ENCODE data around the gene TTLL10.
"Not testable (repeated sequence)": the region's sequence is repeated elsewhere in the genome, so short reads cannot be mapped to it uniquely, and the experiment has no call there.

Gene TTLL10

GRCh38 chr1:1173061-1173792 is 453 bp upstream of the TTLL10 start:
- DNase-seq (ENCODE audit: low read depth): no peak

GRCh38 chr1:1175221-1176062 is 1.8 kb downstream of the TTLL10 start:
- no peak for DNase-seq (ENCODE audit: low read depth)

GRCh38 chr1:1176063-1176761 is 2.5 kb downstream of the TTLL10 start:
- DNase-seq (ENCODE audit: low read depth): not testable (repeated sequence)

GRCh38 chr1:1176931-1177330 is 3.3 kb downstream of the TTLL10 start:
- DNase-seq (ENCODE audit: low read depth): no peak

- no peak for DNase-seq (ENCODE audit: low read depth)
Observed at GRCh38 chr1:1177452-1178206, 3.9 kb downstream of the TTLL10 start.

GRCh38 chr1:1178794-1179331 is 5.2 kb downstream of the TTLL10 start:
- DNase-seq (ENCODE audit: low read depth): no peak

GRCh38 chr1:1179346-1179982 is 5.8 kb downstream of the TTLL10 start:
- DNase-seq (ENCODE audit: low read depth): no peak

GRCh38 chr1:1179983-1180861 is 6.5 kb downstream of the TTLL10 start:
- DNase-seq (ENCODE audit: low read depth): no peak

GRCh38 chr1:1181129-1181937 is 7.7 kb downstream of the TTLL10 start:
- DNase-seq (ENCODE audit: low read depth): no peak

- DNase-seq (ENCODE audit: low read depth): no peak
Observed at GRCh38 chr1:1181938-1182410, 8.3 kb downstream of the TTLL10 start.

- DNase-seq (ENCODE audit: low read depth): no peak
Observed at GRCh38 chr1:1182491-1183220, 9.0 kb downstream of the TTLL10 start.

GRCh38 chr1:1183221-1183747 is 9.6 kb downstream of the TTLL10 start:
- no peak for DNase-seq (ENCODE audit: low read depth)

GRCh38 chr1:1183833-1184775 is 10.4 kb downstream of the TTLL10 start:
- no peak for DNase-seq (ENCODE audit: low read depth)

- DNase-seq (ENCODE audit: low read depth): no peak
Observed at GRCh38 chr1:1185101-1185765, 11.6 kb downstream of the TTLL10 start.

GRCh38 chr1:1187938-1188337 is 14.3 kb downstream of the TTLL10 start:
- no peak for DNase-seq (ENCODE audit: low read depth)

- no peak for DNase-seq (ENCODE audit: low read depth)
Observed at GRCh38 chr1:1189111-1189510, 15.4 kb downstream of the TTLL10 start.

GRCh38 chr1:1191734-1192133 is 18.1 kb downstream of the TTLL10 start:
- DNase-seq (ENCODE audit: low read depth): no peak
